ENCODE data around the gene BRIP1.

- TF ChIP-seq CTCF (conservative IDR thresholded peaks at IDR 0.05; ENCODE audit: low read depth, low read length), result no peak
- no peak for TF ChIP-seq EZH2 (IDR thresholded peaks at IDR 0.05; ENCODE audit: borderline replicate concordance, low read depth, low read length, poor library complexity, severe bottlenecking)
These were observed 125.1 kb downstream of the BRIP1 start for GRCh38 chr17:61738249-61738648.

All from A673 (cell line).